MM.1S (cell line): ENCODE measurements around the gene NATD1.

ENCODE experiments used
- DNase-seq: peaks from one replicate; pipeline ENCODE4 v3.0.0-alpha.2; 2015
- H2AFZ ChIP-seq: fragments of 300-600 bp; sonication (generic); 2 replicates; pipeline ENCODE4 v1.6.0; 2016; ENCODE audit warnings: antibody characterized with exemption, low read length
- H3F3A ChIP-seq: fragments of 300-600 bp; sonication (generic); 2 replicates; pipeline ENCODE4 v1.6.1; 2016; ENCODE audit warnings: mild to moderate bottlenecking, antibody characterized with exemption, low read length, moderate library complexity, mixed read lengths; ENCODE audit not compliant: insufficient read depth
- H3K27ac ChIP-seq: fragments of 300-600 bp; sonication (generic); 2 replicates; pipeline ENCODE4 v1.5.1; 2016; ENCODE audit warnings: mild to moderate bottlenecking, low read length
- H3K27me3 ChIP-seq: fragments of 300-600 bp; sonication (generic); replicated peaks from 2 replicates; pipeline ENCODE4 v1.6.0; 2016; ENCODE audit warnings: low read length; ENCODE audit not compliant: insufficient read depth
- H3K36me3 ChIP-seq: fragments of 300-600 bp; sonication (generic); replicated peaks from 2 replicates; pipeline ENCODE4 v1.6.1; 2016; ENCODE audit warnings: mild to moderate bottlenecking, low read length, mixed read lengths; ENCODE audit not compliant: insufficient read depth
- H3K4me1 ChIP-seq: fragments of 300-600 bp; sonication (generic); 2 replicates; pipeline ENCODE4 v1.6.1; 2016; ENCODE audit warnings: low read length, mixed read lengths
- H3K4me2 ChIP-seq: fragments of 300-600 bp; sonication (generic); 2 replicates; pipeline ENCODE4 v1.6.0; 2016; ENCODE audit warnings: low read depth, low read length
- H3K4me3 ChIP-seq: fragments of 300-600 bp; sonication (generic); 2 replicates; pipeline ENCODE4 v1.5.1; 2016; ENCODE audit warnings: low read length, mixed read lengths
- H3K79me2 ChIP-seq: fragments of 300-600 bp; sonication (generic); 2 replicates; pipeline ENCODE4 v1.6.1; 2016; ENCODE audit warnings: mixed run types, low read length, mixed read lengths
- H3K9ac ChIP-seq: fragments of 300-600 bp; sonication (generic); 2 replicates; pipeline ENCODE4 v1.6.1; 2016; ENCODE audit warnings: low read length, mixed read lengths
- H3K9me2 ChIP-seq: fragments of 300-600 bp; sonication (generic); replicated peaks from 2 replicates; pipeline ENCODE4 v1.6.1; 2016; ENCODE audit warnings: mild to moderate bottlenecking, low read length, mixed read lengths; ENCODE audit not compliant: insufficient read depth
- H3K9me3 ChIP-seq: fragments of 300-600 bp; sonication (generic); replicated peaks from 2 replicates; pipeline ENCODE4 v1.6.1; 2016; ENCODE audit warnings: mild to moderate bottlenecking, low read length, mixed read lengths; ENCODE audit not compliant: insufficient read depth
- H4K20me1 ChIP-seq: fragments of 300-600 bp; sonication (generic); 2 replicates; pipeline ENCODE4 v1.6.1; 2016; ENCODE audit warnings: mild to moderate bottlenecking, low read length, moderate library complexity, mixed read lengths; ENCODE audit not compliant: insufficient read depth
- CTCF ChIP-seq: fragments of 300-600 bp; sonication (generic); IDR thresholded peaks from 2 replicates; pipeline ENCODE4 v1.5.1; 2016; ENCODE audit warnings: antibody characterized with exemption, low read length, mixed read lengths
- EZH2 ChIP-seq: fragments of 300-600 bp; sonication (generic); optimal IDR thresholded peaks from 2 replicates; pipeline ENCODE3; 2017; ENCODE audit warnings: low read depth, mild to moderate bottlenecking, antibody characterized with exemption, low read length, mixed read lengths
- EZH2phosphoT487 ChIP-seq: fragments of 300-600 bp; sonication (generic); IDR thresholded peaks from 2 replicates; pipeline ENCODE4 v1.6.1; 2018; ENCODE audit warnings: antibody characterized with exemption, low read length

The NATD1 gene

GRCh38 chr17:21201874-21202273, 51.3 kb downstream of the NATD1 start:
- H3K27ac ChIP-seq, result no peak overlapping the region
- H3K79me2 ChIP-seq, result peaks cover 97% of the 10 kb centered on the region
- H3K9ac ChIP-seq, result no peak overlapping the region
- H3K9me2 ChIP-seq, result no peaks in the 10 kb centered on the region
- DNase-seq, result no peak
- H3K4me1 ChIP-seq, result no peaks in the 10 kb centered on the region
- no peak overlapping the region for H2AFZ ChIP-seq
- H4K20me1 ChIP-seq, result peaks cover 70% of the 10 kb centered on the region
- H3K9me3 ChIP-seq, result no peaks in the 10 kb centered on the region
- no peaks in the 10 kb centered on the region for H3F3A ChIP-seq
- H3K4me2 ChIP-seq, result no peak overlapping the region
- H3K27me3 ChIP-seq, result no peaks in the 10 kb centered on the region
- no peak overlapping the region for H3K4me3 ChIP-seq
- no peak for TF ChIP-seq EZH2
- no peak for TF ChIP-seq CTCF
- no peak for TF ChIP-seq EZH2phosphoT487
- peaks cover 13% of the 10 kb centered on the region; the same call in 1 of the 2 replicates for H3K36me3 ChIP-seq

DNA sequence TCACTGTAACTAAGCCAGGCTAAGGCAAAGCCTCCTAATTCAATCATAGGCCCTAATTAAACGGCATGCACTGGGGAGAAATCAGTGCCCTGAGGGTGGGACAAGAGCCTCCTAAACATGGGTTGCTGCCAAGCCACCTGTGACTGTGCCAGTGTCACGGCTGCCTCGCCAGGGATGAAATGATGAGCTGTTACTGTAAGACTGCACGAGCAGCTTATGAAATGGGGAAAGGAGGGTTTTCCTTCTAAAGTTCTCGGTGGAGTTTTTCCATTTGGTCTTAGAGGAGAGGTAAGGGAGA, 52.0 kb downstream of the NATD1 start:
- peaks cover 13% of the 10 kb centered on the region; the same call in 1 of the 2 replicates for H3K36me3 ChIP-seq
- H3K4me2 ChIP-seq, result no peak overlapping the region
- peaks cover 94% of the 10 kb centered on the region for H3K79me2 ChIP-seq
- no peak for DNase-seq
- H3K27ac ChIP-seq, result no peak overlapping the region
- no peaks in the 10 kb centered on the region for H3K9me2 ChIP-seq
- no peak for TF ChIP-seq EZH2phosphoT487
- TF ChIP-seq CTCF, result no peak
- no peak for TF ChIP-seq EZH2
- H3K4me1 ChIP-seq, result no peaks in the 10 kb centered on the region
- H3F3A ChIP-seq, result no peaks in the 10 kb centered on the region
- H3K9ac ChIP-seq, result no peak overlapping the region
- no peaks in the 10 kb centered on the region for H3K27me3 ChIP-seq
- H2AFZ ChIP-seq, result no peak overlapping the region
- no peaks in the 10 kb centered on the region for H3K9me3 ChIP-seq
- H4K20me1 ChIP-seq, result peaks cover 66% of the 10 kb centered on the region
- no peak overlapping the region for H3K4me3 ChIP-seq

GRCh38 chr17:21200590-21201297, 52.5 kb downstream of the NATD1 start:
- Histone ChIP-seq H3K79me2 (peaks cover 89% of the 10 kb centered on the region), H3K4me2 (no peak overlapping the region), H2AFZ (no peak overlapping the region), H3F3A (no peaks in the 10 kb centered on the region), H3K4me3 (no peak overlapping the region), H4K20me1 (peaks cover 61% of the 10 kb centered on the region), H3K9ac (no peak overlapping the region), H3K9me2 (no peaks in the 10 kb centered on the region), H3K9me3 (no peaks in the 10 kb centered on the region), H3K36me3 (peaks cover 13% of the 10 kb centered on the region; the same call in 1 of the 2 replicates), H3K27me3 (no peaks in the 10 kb centered on the region), H3K27ac (no peak overlapping the region), H3K4me1 (no peaks in the 10 kb centered on the region)
- no peak for TF ChIP-seq EZH2
- TF ChIP-seq CTCF, result no peak
- no peak for TF ChIP-seq EZH2phosphoT487
- DNase-seq, result no peak
